Panc1 (cell line): ENCODE measurements around the gene SYP. TPM values are rescaled to one million over a fixed set of nuclear protein-coding genes. Genes with fewer than 3 reads are reported as not detected.

Experiments
- ATAC-seq: fragments of 200-7000 bp; cut with Tn5 transposase; 2 replicates; pipeline ENCODE4 v1.9.1; 2020; ENCODE audit warnings: mild to moderate bottlenecking, moderate library complexity
- BruUV-seq: library from RNA; stranded (reverse); fragments of 400-500 nt; replicated peaks from 2 replicates; lab custom pipeline; 2021; lab: Mats Ljungman, UMichigan
- CTCF ChIA-PET: fragments of 300-600 bp; sonication (Branson Sonifier 250); formaldehyde crosslinking; loops from one replicate; lab custom pipeline; 2022; ENCODE audit warnings: antibody characterized with exemption; lab: Charles Lee
- POLR2A ChIA-PET: fragments of 300-600 bp; sonication (Branson Sonifier 250); formaldehyde crosslinking; loops from one replicate; lab custom pipeline; 2022; ENCODE audit warnings: antibody characterized with exemption; lab: Charles Lee
- DNase-seq: peaks from one replicate; pipeline ENCODE4 v3.0.0-alpha.2; 2010; ENCODE audit warnings: low read depth, low spot score
- H3K27ac ChIP-seq: 2 replicates; pipeline ENCODE4 v1.5.1; 2011; ENCODE audit warnings: mild to moderate bottlenecking, low read length, inconsistent platforms
- H3K27me3 ChIP-seq: fragments of 200-500 bp; sonication (Bioruptor generic); 2 replicates; pipeline ENCODE4 v1.6.0; 2014; ENCODE audit warnings: low read length, inconsistent platforms; ENCODE audit not compliant: control insufficient read depth, insufficient read depth
- H3K36me3 ChIP-seq: fragments of 200-500 bp; sonication (Bioruptor generic); 2 replicates; pipeline ENCODE4 v1.5.1; 2014; ENCODE audit warnings: inconsistent platforms, mild to moderate bottlenecking, low read length, moderate library complexity; ENCODE audit not compliant: control insufficient read depth, insufficient read depth
- H3K4me1 ChIP-seq: 2 replicates; pipeline ENCODE4 v1.5.1; 2011; ENCODE audit warnings: inconsistent platforms, mild to moderate bottlenecking, low read length, moderate library complexity; ENCODE audit not compliant: control insufficient read depth, insufficient read depth
- H3K4me3 ChIP-seq, 2 experiments: 2 replicates each; pipeline ENCODE4 v1.5.1; 2011 to 2012; ENCODE audit warnings: low read depth in 2 of 2, low read length in 2 of 2, mild to moderate bottlenecking in 2 of 2, inconsistent platforms in 1 of 2, moderate library complexity in 1 of 2
- H3K9me3 ChIP-seq: fragments of 200-500 bp; sonication (Bioruptor generic); 2 replicates; pipeline ENCODE4 v1.5.1; 2014; ENCODE audit warnings: low read depth, mild to moderate bottlenecking, inconsistent platforms, low read length, moderate library complexity; ENCODE audit not compliant: control insufficient read depth, insufficient read depth
- CTCF ChIP-seq: fragments of 450-650 bp; IDR thresholded peaks from 2 replicates; pipeline ENCODE4 v1.5.1; 2017; ENCODE audit warnings: mild to moderate bottlenecking
- POLR2AphosphoS5 ChIP-seq: IDR thresholded peaks from 2 replicates; pipeline ENCODE4 v1.6.1; 2012; ENCODE audit warnings: mild to moderate bottlenecking, low read depth, low read length, moderate library complexity
- SIN3A ChIP-seq: IDR thresholded peaks from 2 replicates; pipeline ENCODE4 v1.6.1; 2012; ENCODE audit warnings: low read depth, mild to moderate bottlenecking, low read length, moderate library complexity, borderline replicate concordance; ENCODE audit not compliant: insufficient read depth
- TCF7L2 ChIP-seq: IDR thresholded peaks from 2 replicates; pipeline ENCODE4 v1.6.1; 2011; ENCODE audit warnings: mild to moderate bottlenecking, low read depth, low read length, inconsistent platforms
- in situ Hi-C: cut with HindIII; loops from 2 replicates; pipeline ENCODE4 v1.10.0; 2016; ENCODE audit warnings: low sequenced_read_pairs, low pct_unique_long_range_greater_than_20kb
- intact Hi-C: fragments of 100-400 bp; cut with micrococcal nuclease; formaldehyde crosslinking; loops from one replicate; pipeline ENCODE4 v1.10.0; 2022; ENCODE audit not compliant: unreplicated experiment
- total RNA-seq: library from RNA; stranded (reverse); gene quantifications from one replicate; pipeline ENCODE4 v1.2.1, GENCODE V29; 2021; ENCODE audit not compliant: unreplicated experiment
- TF ChIP-seq, protein P1 (sequence below), 2 experiments: IDR thresholded peaks; 2 replicates each; pipeline ENCODE4 v1.6.1; 2011 to 2012; ENCODE audit warnings: low read depth in 2 of 2, control low read depth in 1 of 2, low read length in 1 of 2, mild to moderate bottlenecking in 1 of 2, moderate library complexity in 1 of 2; ENCODE audit not compliant: insufficient read depth in 1 of 2

SYP gene
- total RNA-seq, 1 experiment from 2014 or later: 12.4 TPM

GRCh38 chrX:49192722-49193328 lies 7.2 kb downstream of the SYP start:
- ChIA-PET CTCF (interaction anchor here (0.6 kb wide), 1 partner anchor 134 kb away, joined by 3 read pairs; no protein-coding TSS in a partner anchor), POLR2A (interaction anchor here (0.7 kb wide), 1 partner anchor 8 kb away, joined by 3 read pairs; no protein-coding TSS in a partner anchor)
- ATAC-seq (no peak), DNase-seq (no peak)
- Histone ChIP-seq H3K27ac (no peak overlapping the region), H3K9me3 (no peaks in the 10 kb centered on the region), H3K4me3 (no peak overlapping the region), H3K4me1 (peaks cover 15% of the 10 kb centered on the region), H3K36me3 (no peaks in the 10 kb centered on the region), H3K27me3 (no peaks in the 10 kb centered on the region)
- TF ChIP-seq, protein P1, sequence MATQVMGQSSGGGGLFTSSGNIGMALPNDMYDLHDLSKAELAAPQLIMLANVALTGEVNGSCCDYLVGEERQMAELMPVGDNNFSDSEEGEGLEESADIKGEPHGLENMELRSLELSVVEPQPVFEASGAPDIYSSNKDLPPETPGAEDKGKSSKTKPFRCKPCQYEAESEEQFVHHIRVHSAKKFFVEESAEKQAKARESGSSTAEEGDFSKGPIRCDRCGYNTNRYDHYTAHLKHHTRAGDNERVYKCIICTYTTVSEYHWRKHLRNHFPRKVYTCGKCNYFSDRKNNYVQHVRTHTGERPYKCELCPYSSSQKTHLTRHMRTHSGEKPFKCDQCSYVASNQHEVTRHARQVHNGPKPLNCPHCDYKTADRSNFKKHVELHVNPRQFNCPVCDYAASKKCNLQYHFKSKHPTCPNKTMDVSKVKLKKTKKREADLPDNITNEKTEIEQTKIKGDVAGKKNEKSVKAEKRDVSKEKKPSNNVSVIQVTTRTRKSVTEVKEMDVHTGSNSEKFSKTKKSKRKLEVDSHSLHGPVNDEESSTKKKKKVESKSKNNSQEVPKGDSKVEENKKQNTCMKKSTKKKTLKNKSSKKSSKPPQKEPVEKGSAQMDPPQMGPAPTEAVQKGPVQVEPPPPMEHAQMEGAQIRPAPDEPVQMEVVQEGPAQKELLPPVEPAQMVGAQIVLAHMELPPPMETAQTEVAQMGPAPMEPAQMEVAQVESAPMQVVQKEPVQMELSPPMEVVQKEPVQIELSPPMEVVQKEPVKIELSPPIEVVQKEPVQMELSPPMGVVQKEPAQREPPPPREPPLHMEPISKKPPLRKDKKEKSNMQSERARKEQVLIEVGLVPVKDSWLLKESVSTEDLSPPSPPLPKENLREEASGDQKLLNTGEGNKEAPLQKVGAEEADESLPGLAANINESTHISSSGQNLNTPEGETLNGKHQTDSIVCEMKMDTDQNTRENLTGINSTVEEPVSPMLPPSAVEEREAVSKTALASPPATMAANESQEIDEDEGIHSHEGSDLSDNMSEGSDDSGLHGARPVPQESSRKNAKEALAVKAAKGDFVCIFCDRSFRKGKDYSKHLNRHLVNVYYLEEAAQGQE (IDR thresholded peaks at IDR 0.05; ENCODE audit: insufficient read depth in 1 of 2, low read depth in 2 of 2, low read length in 1 of 2): no peak
- TF ChIP-seq POLR2AphosphoS5 (no peak), CTCF (peak; percentile 86), TCF7L2 (no peak), SIN3A (no peak)
- no TSS peak for BruUV-seq
- in situ Hi-C loops (no loop called here), intact Hi-C loops (loop anchor here (5.0 kb wide), 1 partner anchor 84 kb away; no protein-coding TSS in a partner anchor)

DNA sequence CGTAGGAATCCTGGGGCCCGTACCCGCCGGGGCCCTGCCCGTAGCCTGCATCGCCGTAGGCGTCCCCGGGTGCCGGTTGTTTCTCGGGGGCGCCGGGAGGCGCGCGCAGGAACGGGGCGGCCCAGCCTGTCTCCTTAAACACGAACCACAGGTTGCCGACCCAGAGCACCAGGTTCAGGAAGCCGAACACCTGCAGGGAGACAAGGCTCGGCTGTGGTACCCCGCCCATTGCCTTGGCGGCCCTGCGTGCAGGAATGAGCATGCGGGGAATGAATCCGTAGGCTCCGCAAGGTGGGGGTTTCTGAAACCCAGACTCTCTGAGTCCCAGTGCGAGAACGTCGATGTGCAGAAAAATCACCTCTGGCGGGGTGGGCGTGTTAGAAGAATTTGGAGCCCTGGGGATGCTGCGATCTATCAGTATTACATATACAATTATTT lies 8.4 kb downstream of the SYP start:
- peak overlapping the region; percentile 74 to 75 for H3K4me3 ChIP-seq
- peaks cover 21% of the 10 kb centered on the region for H3K4me1 ChIP-seq
- H3K27ac ChIP-seq: peak overlapping the region; percentile 85
- TF ChIP-seq SIN3A: no peak
- no peak for TF ChIP-seq CTCF
- no peak for TF ChIP-seq TCF7L2
- TF ChIP-seq POLR2AphosphoS5: no peak
- TF ChIP-seq, protein P1 (IDR thresholded peaks at IDR 0.05; ENCODE audit: insufficient read depth in 1 of 2, low read depth in 2 of 2, low read length in 1 of 2): no peak
- H3K36me3 ChIP-seq: no peaks in the 10 kb centered on the region
- DNase-seq (no peak), ATAC-seq (peak; percentile 1; the same call in 1 of the 2 replicates)
- H3K9me3 ChIP-seq: no peaks in the 10 kb centered on the region
- in situ Hi-C loops (no loop called here), intact Hi-C loops (loop anchor here (5.0 kb wide), 1 partner anchor 86 kb away; no protein-coding TSS in a partner anchor)
- no peaks in the 10 kb centered on the region for H3K27me3 ChIP-seq
- ChIA-PET POLR2A (interaction anchor here (0.7 kb wide), 1 partner anchor 1708 kb away, joined by 5 read pairs; no protein-coding TSS in a partner anchor), CTCF (interaction anchor here (1.0 kb wide), 1 partner anchor 36 kb away, joined by 3 read pairs; no protein-coding TSS in a partner anchor)
- no TSS peak for BruUV-seq
